Adipose tissue (tissue), 3 donors: ENCODE results near the gene UGT2B17. TPM values are rescaled to one million over a fixed set of nuclear protein-coding genes. Genes with fewer than 3 reads are reported as not detected.
"Not testable (repeated sequence)": the region's sequence is repeated elsewhere in the genome, so short reads cannot be mapped to it uniquely, and the experiment has no call there.

Source experiments
- H3K27ac ChIP-seq: one replicate; pipeline ENCODE4 v1.5.1; 2013; ENCODE audit warnings: low read depth, low read length
- WGBS, 3 donors: extraction: QIAGEN DNeasy Blood & Tissue Kit; methylation state at CpG; one replicate each; pipeline ENCODE4 v1.1.7; 2013; 5-methylcytosine and 5-hydroxymethylcytosine counted together
- polyA plus RNA-seq, 3 donors: library from polyadenylated mRNA; stranded (reverse); fragments of 200-250 nt; gene quantifications; one replicate each; pipeline ENCODE4 v1.2.3, GENCODE V29; 2013
- donor health status: healthy with polysubstance abuse.
- donor health status: Bipolar disorder and iron deficiency.
- donor health status: healthy.

UGT2B17 gene
- polyA plus RNA-seq, 3 donors: 0.56 TPM; not detected in 2

DNA sequence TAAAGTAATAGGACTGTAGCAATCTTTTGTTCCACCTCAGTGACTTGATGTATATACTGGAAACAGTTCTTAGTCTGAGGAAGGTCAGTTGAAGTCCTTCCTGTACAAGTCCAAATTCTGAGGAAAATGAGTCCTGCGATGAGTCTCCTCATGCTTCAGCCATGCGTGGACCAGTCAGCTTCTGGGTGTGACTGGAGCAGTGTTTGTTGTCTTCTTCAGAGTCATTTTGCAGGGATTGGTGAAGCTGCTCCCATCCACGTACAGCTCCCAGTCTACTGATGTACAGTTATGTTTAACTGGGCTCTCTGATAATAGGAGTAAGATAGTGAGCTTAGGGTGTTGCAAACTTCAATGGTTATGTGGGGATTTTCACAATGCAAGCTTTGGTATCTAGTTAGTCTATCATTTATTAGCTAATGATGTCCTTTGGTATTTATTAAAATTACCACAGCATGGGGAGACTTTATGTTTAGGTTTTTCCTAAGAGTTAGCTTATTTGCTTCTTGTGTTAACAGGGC, 3.4 kb downstream of the UGT2B17 start:
- no peak overlapping the region for H3K27ac ChIP-seq
- WGBS, 3 donors: 85 to 96% methylated on average over 3 of the region's 3 CpGs; no CpG with 5 or more reads in 1 of the 3 donors

DNA sequence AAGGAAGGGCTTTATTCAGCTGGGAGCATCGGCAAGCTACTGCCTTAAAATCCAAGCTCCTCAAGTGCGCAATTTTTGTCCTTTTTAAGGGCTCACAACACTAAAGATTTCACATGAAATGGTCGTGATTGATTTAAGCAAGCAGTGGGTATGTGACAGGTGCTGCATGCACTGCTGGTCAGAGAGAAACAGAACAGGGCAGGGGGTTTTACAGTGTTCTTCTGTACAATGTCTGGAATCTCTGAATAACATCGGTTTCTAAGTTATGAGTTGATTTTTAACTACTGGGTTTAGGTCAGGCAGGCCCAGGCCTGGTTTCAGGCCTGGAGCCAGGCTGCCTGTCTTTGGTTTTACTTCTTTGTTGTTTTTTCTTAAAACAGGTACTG, 6.0 kb downstream of the UGT2B17 start:
- WGBS, 3 donors: 73 to 81% methylated on average over 4 of the region's 4 CpGs; no CpG with 5 or more reads in 1 of the 3 donors
- H3K27ac ChIP-seq: no peak overlapping the region

DNA sequence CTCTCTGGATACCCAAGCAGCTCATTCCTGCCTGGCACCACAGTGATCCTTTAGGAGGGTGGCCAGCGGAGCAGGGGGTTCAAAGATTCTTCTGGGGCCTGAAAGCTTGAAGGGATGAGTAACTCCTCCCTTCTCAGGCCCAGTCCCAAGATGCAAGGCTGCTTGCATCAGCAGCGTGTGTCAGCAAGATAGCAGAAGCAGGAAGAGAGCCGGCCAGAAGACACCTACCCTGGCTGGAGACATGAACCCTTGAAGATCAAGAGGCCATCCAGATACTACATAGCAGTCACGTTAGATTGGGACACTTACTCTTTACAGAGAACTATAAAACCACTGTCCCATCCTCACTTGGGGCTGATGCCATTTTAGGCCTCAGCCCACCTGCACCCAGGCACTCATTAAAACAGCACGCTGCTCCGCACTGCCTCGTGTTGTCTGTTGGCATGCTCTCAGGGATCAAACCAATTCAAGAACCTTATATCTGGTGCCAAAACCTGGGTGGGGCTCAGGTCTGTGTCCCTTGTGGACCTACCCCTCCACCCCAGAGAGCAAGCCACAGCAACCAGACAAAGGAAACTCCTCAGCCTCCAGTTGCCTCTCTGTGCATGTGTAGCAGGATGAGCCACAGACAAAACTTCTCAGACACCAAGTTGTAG, 6.5 kb downstream of the UGT2B17 start:
- WGBS, 3 donors: 95 to 97% methylated on average over 7 of the region's 7 CpGs; no CpG with 5 or more reads in 1 of the 3 donors
- H3K27ac ChIP-seq: no peak overlapping the region

DNA sequence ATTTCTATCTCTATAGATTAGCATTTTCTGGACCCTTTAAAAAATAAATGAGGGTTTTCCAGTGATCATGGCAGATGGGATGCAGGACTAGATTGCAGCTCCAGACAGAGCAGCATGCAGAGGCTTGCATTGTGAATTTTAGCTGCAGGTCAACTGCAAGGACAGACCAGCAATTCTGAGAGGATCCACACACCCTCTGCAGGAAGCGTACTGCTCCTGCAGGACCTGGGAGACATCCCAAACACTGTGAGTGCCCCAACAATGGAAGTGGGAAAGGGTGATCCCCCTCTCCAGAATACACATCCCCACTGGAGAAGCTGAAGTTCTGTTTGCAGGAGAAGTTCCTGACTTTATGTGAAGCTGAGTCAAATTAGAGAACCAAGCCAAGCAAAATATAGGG, 7.1 kb downstream of the UGT2B17 start:
- WGBS, 3 donors: 67 to 96% (median 88%) methylated on average over 1 of the region's 1 CpG

DNA sequence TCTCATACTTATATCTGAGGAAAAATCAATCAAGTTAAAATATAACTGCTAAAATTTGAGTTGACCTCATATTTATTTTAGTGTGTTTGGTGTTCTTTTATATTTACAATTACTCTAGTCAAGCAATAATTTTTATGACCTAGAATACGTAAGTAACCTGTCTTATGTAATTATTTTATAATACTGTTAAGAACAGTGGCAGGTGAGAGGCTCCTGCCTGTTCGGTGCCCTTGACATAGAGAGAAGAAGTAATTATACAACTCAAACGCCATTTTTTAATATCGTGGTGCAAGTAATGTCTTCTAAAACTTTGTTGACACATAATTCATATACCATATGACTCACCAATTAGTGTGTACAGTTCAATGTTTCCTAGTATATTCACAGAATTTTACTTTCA, 7.6 kb downstream of the UGT2B17 start:
- not testable (repeated sequence) for H3K27ac ChIP-seq
- WGBS, 3 donors: 33 to 35% methylated on average over 4 of the region's 4 CpGs; no CpG with 5 or more reads in 1 of the 3 donors

More for the DNA sequence above, 7.1 kb downstream of the UGT2B17 start:
- not testable (repeated sequence) for H3K27ac ChIP-seq

DNA sequence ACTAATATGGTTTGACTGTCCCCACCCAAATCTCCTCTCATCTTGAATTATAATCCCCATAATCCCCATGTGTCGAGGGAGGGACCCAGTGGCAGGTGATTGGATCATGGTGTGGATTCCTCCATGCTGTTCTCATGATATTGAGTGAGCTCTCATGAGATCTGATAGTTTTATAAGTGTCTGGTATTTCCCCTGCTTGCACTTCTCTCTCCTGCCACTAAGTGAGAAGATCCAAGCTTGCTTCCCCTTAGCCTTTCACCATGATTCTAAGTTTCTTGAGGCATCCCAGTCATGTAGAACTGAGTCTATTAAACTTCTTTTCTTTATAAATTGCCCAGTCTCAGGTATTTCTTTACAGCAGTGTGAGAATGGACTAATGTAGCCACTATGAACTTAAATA, 9.8 kb downstream of the UGT2B17 start:
- not testable (repeated sequence) for H3K27ac ChIP-seq
- WGBS, 3 donors: 68 to 86% methylated on average over 1 of the region's 1 CpG; no CpG with 5 or more reads in 1 of the 3 donors

DNA sequence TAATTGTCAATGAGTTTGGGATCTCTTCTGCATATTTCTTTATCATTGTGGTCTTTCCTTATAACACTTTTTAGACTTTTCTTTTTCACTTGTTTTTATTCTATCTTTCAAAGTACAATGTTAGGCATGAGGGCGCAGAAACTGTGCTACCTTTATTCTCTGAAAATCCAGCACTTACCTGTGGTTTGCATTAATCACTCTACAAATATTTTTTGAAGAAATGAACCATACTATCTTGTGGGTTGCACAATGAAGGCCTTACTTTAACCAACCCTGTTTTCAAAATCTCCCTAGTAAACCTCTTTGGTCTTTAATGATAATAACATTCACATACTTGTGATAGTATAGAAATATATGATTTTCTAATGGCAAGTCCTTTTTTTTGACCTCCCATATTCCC, 11.0 kb downstream of the UGT2B17 start:
- H3K27ac ChIP-seq: not testable (repeated sequence)
- 84 to 100% methylated on average over 1 of the region's 1 CpG; no CpG with 5 or more reads in 1 of the 3 donors for WGBS, 3 donors

DNA sequence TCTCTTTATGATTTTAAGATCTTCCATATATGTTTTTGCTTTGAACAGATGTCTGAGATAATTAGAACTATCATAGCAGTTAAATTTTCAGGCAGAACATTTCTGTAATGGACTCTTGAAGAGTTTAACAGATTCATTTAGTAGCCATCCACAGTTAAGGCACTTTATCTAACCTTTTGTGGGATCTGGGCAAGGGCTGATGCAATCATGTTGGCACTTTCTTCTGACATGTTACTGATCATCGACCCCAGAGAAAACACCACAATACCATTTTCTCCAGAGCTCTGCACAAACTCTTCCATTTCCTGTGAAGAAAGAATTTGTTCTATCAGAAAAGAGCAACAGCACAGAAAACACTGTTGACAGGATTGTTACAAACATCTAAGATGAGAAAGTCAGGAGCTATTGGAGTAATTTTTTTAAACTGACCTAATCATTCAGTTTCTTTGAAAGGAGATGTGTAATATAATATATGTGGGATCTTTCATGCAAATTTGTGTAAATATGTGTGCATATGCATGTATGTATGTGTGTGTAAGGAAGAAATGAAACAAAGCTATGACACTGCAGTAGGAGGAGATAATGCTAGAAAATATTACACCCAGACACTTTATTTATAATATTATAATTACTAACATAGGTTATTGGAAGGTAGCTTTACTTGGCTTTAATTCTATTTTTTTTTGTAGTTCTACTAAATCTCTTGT, 15.6 kb downstream of the UGT2B17 start:
- no CpG with 5 or more reads among the region's 1 CpG for WGBS, 3 donors
- H3K27ac ChIP-seq: not testable (repeated sequence)

DNA sequence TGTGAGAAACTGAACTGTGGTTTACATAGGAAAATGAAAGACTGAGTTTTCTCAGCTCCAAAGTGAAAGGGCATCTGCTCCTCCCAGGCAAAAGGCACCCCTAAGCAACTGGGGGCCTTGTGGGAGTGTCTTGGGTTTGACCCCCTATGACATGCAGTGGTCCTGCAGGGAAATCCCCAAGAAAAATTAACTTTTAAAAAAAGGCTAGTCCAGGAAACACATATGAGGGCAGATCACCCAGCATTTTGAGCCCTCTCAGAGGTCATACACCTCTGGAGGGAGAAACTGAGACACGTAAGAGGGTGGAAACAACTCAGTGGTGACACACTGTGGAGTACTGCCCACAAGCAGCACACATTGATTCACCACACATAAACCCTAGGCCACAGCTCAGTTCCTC, 22.3 kb downstream of the UGT2B17 start:
- 64 to 100% methylated on average over 1 of the region's 1 CpG; no CpG with 5 or more reads in 1 of the 3 donors for WGBS, 3 donors
- H3K27ac ChIP-seq: not testable (repeated sequence)

DNA sequence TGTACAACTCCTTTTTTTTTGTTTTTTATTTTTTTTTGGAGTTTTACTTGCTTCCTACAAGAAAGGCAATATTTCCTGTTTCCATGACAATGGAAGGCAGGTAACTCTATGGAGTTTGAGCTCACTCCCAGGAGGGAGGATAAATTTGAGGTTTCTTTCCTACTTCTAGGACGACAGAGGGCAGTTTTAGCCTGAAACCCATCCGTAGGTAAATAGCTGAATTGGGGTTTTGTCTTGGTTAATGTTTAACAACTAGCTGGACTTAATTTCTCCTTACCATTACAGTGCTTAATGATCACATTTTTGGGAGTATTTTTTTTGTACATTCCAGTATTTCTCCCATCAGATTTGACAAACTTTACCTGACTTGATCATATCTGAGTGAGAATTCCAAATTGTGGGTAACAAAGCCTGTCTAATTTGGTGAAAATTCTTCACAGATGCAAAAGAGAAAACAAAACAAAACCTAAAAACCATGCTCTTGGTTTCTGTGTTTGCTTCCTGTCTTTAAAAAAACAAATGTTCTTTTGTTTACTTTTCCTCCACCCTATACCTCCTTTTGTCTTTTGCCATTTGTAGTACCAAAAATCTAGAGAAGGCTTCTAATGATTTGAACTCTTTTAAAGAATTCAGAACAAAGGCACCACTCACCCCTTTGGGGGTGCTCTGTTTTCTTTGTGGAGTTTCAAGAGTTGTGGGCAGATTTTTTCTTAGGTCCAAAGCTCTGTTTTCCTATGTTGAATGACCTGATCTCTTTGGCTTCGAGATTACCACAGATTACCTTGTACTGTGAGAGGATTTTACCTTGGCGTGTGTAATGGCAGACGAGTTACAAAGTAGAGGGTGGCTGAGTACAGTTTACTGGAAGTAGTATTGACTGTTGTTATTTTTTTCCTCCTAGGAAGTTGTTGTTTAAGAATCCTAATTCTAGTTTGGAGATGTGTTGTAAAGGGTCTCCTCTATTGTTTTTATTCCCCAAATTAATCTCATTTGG, 23.0 kb downstream of the UGT2B17 start:
- H3K27ac ChIP-seq: not testable (repeated sequence)
- 54 to 73% methylated on average over 5 of the region's 5 CpGs; no CpG with 5 or more reads in 1 of the 3 donors for WGBS, 3 donors

DNA sequence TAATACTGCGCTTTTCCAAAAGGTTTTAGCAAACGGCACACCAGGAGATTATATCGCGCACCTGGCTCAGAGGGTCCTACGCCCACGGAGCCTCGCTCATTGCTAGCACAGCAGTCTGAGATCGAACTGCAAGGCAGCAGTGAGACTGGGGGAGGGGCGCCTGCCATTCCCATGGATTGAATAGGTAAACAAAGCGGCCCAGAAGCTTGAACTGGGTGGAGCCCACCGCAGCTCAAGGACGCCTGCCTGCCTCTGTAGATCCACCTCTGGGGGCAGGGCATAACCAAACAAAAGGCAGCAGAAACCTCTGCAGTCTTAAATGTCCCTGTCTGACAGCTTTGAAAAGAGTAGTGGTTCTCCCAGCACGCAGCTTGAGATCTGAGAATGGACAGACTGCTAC, 33.4 kb downstream of the UGT2B17 start:
- not testable (repeated sequence) for H3K27ac ChIP-seq
- 78 to 84% methylated on average over 13 of the region's 13 CpGs; no CpG with 5 or more reads in 1 of the 3 donors for WGBS, 3 donors

DNA sequence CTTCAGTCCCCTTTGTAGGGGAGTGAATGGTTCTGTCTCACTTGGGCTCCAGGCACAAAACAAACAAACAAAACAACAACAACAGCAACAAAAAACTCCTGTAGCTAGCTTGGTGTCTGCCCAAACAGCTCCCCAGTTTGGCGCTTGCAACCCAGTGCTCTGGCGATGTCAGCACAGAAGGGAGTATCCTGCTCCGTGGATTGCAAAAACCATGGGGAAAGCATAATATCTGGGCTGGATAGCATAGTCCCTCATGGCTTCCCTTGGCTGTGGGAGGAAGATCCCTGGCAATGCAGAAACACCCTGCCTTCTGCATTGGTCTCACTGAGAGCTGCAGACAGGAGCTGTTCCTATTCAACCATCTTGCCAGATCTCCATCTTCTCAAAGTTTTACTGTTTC, 39.7 kb downstream of the UGT2B17 start:
- WGBS, 3 donors: 84 to 87% methylated on average over 3 of the region's 3 CpGs; no CpG with 5 or more reads in 1 of the 3 donors
- H3K27ac ChIP-seq: no peak overlapping the region

DNA sequence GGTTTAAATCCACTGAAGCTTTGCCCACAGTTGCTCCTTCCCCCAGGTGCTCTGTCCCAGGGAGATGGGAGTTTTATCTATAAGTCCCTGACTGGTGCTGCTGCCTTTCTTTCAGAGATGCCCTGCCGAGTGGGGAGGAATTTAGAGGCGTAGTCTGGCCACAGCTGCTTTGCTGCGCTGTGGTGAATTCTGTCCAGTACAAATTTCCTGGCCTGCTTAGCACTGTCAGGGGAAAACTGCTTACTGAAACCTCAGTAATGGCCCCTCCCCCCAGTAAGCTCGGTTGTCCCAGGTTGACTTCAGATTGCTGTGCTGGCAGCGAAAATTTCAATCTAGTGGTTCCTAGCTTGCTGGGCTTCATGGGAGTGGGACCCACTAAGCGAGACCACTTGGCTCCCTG, 40.1 kb downstream of the UGT2B17 start:
- WGBS, 3 donors: 69 to 86% methylated on average over 6 of the region's 6 CpGs; no CpG with 5 or more reads in 1 of the 3 donors
- H3K27ac ChIP-seq: no peak overlapping the region

DNA sequence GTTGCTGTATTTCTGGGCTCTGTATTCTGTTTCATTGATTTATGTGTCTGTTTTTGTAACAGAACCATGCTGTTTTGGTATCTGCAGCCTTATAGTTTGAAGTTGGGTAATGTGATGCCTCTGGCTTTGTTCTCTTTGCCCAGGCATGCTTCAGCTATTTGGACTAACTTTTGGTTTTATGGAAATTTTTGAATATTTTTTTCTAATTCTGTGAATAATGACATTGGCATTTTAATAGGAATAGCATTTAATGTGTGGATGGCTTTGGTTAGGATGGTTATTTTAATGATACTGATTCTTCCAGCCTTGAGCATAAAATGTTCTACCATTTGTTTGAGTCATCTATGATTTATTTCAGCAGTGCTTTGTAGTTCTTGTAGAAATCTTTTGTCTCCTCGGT, 53.9 kb downstream of the UGT2B17 start:
- 38 to 41% methylated on average over 1 of the region's 1 CpG; no CpG with 5 or more reads in 1 of the 3 donors for WGBS, 3 donors
- not testable (repeated sequence) for H3K27ac ChIP-seq

DNA sequence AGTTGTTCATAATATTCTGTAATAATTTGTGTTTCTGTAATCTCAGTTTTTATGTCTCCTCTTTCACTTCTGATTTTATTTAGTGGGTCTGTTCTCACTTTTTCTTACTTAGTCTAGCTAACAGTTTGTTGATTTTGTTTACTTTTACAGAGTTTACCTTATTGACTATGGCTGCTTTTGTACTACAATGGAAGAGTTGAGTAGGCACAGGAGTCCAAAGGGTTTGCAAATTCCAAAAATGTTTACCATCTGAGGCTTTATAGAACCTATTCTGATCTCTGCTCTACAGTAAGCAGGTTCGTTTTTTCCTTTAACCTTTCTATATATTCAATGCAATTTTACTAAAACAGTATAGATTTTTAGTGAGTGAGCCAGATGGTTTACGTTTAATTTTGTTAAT, 55.1 kb downstream of the UGT2B17 start:
- H3K27ac ChIP-seq: no peak overlapping the region
- 62 to 78% methylated on average over 2 of the region's 2 CpGs; no CpG with 5 or more reads in 1 of the 3 donors for WGBS, 3 donors

DNA sequence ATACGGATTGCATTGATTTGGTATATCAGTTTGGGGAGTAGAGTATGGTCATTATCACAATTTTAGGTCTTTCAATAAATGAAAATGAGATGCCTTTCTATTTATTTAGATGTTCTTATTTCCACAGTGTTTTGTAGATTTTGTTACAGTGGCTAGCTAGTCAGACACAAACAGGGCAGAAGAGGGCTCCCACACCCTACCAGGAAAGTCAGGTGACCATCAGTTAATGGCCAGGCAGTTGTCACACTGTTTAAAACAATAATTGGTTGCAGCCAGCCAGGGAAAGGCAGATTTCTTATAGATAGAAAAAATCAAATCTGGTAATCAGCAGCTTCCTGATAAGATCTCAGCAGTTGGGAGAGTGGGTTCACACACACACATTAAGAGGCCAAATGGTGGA, 57.2 kb downstream of the UGT2B17 start:
- WGBS, 3 donors: 70 to 85% methylated on average over 1 of the region's 1 CpG; no CpG with 5 or more reads in 1 of the 3 donors
- H3K27ac ChIP-seq: no peak overlapping the region

DNA sequence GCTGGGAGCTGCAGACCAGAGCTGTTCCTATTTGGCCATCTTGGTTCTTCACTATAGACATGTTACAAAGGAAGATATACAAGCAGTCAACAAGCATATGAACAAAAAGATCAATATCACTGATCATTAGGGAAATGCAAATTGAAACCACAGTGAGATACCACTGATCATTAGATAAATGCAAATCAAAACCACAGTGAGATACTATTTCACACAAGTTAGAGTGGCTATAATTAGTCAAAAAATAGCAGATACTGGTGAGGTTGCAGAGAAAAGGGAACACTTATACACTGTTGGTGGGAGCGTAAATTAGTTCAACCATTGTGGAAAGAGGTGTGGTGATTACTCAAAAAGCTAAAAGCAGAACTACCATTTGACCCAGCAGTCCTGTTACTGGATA, 70.7 kb downstream of the UGT2B17 start:
- H3K27ac ChIP-seq: not testable (repeated sequence)
- WGBS, 3 donors: 89 to 95% (median 90%) methylated on average over 1 of the region's 1 CpG

DNA sequence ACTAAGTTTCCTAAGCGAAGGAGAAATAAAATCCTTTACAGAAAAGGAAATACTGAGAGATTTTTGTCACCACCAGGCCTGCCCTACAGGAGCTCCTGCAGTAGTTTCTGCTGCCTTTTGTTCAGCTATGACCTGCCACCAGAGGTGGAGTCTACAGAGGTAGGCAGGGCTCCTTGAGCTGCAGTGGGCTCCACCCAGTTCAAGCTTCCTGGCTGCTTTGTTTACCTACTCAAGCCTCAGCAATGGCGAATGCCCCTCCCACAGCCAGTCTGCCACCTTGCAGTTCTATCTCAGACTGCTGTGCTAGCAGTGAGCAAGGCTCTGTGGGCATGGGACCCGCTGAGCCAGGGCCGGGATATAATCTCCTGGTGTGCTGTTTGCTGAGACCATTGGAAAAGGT, 71.3 kb downstream of the UGT2B17 start:
- H3K27ac ChIP-seq: not testable (repeated sequence)
- WGBS, 3 donors: 91 to 96% (median 95%) methylated on average over 4 of the region's 4 CpGs
